HG03457 (cell line): Measurements from ENCODE around the gene MFRP.

ENCODE experiments used
- ATAC-seq: cut with Tn5 transposase; IDR thresholded peaks from one replicate; pipeline ENCODE4 v1.9.1; 2021; ENCODE audit warnings: moderate number of reproducible peaks; ENCODE audit not compliant: unreplicated experiment

The MFRP gene

DNA sequence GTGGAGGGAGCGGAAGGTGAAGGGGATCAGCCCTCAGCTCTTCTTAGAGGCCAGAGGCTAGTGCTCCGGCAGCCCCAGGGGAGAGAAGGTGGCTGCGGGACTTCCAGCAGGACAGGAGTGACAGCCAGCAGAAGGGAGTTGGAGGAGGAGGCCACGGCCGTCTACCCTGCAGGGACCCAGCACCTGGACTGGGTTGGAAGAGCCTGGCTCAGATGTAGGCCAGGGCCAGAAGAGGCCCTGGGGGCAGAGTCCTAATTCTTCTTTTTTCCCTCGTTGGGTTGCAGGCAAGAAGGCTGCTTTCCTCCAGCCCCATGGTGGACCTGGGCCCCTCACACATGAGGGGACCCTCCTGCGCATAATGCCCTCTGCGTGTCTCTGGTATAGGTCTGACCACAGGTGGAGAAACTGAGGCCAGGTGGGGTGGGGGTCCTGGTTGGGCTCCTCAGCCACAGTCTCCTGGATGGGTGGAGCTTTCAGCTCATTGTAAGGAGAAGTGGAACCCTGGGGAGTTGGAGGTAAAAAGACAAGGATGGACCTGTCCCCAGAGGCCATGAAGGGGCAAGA lies 27.3 kb downstream of the MFRP start:
- no peak for ATAC-seq

DNA sequence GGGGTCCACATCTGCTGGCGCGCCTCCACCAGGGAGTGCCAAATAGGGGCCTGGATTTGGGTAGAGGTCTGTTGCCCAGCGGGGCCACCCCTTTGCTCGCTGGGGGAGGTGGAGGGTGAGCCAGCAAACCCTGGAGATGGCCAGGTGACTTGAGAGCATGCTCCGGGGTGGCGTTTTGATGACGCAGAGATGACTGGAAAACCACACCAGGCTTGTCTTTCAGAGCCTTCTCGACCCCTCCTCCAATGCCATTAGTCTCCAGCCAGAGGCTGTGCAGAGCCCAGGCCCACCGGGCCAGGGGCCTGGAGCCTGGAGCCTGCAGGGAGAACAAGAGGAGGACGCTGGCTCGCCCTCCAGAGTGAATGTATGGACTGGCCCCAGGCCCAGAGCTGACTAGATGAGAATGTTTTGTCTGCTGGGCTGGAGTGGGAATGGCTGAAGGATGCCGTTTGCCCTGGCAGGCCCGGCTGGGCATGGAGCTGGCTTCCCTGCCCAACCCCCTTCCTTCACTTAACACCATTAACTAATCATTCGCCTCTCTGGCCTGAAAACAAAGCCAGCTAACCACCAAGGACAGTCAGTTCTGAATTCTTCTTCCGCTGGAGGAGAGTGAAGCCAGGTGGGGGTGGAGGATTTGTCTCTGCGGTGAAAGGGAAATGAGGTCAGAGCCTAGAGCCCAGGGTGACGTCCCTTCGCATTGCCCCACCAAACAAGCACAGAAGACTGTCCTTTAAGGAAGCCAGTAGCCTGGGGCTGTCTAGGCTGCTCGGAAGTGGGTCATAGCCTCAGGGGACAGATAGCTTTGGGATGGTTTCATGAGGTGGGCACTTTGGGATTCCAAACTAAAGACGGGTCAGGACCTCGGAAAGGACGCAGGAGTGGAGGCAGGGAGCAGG lies 28.0 kb downstream of the MFRP start:
- ATAC-seq = no peak

DNA sequence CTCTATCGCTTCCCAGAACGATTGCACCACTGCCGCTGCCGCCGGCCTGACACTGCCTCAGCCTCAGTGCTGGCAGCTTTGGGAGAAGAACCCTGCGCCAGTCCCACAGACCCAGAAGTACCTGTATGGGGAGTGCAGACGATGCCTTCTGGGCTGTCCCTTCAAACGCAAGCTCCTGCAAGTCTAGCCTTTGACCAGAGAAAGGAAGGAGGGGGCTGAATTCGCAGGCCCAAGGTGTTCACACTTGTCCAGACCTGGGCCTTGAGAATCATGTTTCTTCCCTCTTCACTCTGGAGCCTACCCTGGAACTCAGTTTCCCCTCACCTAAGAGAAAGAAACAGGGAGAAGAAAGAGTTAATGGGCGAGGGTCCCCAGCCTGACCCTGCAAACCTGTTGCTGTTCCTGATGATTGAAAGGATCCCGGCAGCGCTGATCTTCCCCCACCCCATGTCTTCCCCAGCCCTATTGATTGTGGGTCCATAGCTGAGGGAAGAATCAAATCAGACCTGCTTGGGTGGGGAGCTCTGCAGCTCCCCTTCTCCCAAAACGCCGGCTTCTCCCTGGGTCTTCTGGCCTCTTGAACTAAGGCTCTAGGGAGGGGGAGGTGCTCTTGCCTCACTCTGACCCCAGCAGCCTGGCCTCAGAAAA lies 28.8 kb downstream of the MFRP start:
- ATAC-seq = no peak

DNA sequence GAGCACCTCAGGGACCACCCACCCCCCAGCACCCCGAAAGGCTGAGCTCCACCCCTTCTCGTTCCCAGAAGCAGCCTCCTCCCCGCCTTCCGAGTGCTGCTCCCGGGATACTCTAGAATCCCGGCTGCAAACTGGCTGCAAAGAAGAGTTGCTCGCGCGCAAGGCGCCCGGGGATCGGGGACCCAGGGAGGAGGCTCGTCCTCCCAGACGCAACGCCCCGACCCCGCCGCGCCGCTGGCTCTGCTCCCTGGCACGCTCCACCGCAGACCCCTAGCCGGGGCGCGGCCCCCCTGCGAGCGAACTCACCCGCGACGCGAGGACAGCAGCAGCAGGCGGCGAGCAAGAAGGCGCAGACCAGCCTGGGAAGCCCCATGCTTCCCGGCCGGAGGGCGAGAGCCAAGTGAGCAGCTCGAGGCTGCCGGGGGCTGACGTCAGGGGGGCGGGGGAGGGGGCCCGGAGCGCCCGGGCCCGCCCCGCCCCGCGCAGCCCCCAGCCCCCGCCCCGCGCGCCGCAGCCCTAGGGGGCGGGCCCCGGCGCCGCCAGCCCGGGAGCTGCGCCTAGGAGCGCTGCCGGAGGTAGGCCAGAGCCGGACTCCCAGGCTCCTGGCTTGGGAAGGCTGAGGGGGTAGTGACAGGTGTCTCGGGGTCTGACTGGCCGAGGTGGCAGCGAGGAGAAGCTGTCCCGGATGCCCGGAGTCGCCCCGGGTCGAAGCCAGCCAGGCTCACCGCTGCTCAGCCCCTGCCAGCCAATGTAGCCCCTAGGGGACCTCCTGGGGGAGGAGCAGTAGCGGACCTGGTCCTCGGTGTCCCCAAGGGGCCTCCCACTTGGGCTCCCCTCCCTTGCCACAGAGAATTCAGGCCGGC lies 29.5 kb downstream of the MFRP start, which contains the start of gene MCAM:
Gene MCAM (minus strand): TSS at position 402 of the 863 bp plus-strand sequence. CDS start 29 bp downstream, at position 373.
- no peak for ATAC-seq

DNA sequence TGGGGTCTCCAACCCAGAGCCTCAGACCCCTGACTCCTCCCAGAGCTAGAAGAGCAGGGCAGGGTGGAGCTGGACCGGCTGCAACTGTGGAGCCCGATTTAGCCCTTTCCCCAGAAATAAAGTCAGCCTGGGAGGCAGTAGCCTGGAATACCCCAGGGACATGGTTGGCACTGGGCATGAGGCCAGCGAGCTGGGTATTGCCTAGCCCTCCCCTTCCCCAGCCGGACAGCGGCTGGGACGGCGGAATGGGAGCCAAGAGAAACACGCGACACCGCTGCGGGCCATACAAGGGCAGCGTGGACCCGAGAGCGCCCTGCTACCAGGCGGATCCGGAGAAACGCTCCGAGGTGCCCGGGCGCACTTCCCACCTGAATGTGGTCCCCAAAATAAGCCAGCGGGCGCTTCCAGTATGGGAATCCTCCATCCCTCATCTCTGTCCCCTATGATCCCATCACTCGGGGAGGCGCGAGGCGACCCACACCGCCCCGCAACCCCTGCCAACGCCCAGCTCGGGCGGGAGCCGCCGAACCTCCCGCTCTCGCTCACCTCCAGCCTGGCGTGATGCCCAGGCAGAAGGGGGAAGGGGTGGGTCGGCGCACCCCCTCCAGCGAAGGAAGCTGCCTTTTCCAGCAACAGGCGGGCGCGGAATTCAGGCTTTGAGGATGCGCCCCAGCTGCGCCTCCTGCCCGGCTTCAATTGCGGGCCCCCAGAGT lies 30.3 kb downstream of the MFRP start:
- no peak for ATAC-seq

DNA sequence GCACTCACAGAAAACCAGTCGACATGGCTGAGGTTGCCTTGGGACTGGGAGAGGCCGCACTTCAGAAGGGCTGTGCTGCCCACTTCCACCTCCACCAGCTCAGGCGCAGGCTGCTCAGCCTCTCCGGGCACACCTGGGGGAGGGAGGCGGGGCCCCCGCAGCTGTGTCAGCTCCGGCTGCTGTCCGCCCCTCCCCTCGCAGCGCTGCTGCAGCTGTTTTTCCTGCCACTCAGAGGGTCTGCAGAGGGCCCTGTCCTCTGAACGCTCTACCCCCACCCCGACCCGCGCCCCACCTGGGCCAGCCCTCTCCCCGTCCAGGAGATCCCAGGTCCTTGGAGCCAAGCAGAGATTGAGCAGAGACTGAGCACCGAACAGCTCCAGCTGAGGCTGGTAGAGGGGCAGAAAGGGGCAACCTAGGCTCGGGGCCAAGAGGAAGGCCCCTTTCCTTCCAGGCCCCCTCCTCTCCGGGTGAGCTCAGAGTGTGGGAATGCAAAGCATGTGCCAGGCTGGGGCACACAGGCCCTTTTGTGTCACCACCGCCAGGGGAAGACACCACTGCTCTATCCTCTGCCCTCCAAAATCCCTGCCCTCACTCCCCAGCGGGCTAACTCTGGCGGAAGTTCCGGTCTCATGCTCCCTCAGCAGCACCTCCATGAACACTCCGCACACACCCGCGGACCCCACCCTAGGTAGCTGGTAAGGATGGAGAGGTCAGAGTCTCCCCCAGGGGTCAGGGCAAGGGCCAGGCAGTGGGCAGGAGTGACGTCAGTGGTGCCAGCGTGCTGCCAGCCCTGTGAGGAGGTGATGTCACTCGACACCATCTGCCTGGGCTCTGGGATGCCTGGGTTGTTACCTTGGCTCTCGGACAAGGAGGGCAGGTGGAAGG lies 31.1 kb downstream of the MFRP start:
- no peak for ATAC-seq

DNA sequence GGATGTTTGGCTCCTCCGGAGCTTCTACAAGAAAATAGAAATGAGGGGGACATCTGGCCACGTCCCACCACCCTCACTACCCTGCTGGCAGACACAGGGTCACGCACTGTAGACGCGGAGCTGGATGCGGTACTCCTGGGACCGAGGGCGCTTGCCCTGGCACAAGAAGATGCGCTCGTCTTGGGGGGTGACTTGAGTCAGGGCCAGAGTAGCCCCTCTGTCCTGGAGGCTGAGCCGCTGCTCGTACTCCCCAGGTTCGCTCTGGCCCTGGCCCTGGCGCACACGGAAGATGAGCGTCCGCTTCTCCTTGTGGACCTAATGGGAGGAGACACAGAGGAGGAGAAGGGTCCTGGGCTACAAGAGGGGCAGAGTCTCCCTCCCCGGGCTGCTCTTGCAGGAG lies 31.8 kb downstream of the MFRP start:
- no peak for ATAC-seq

DNA sequence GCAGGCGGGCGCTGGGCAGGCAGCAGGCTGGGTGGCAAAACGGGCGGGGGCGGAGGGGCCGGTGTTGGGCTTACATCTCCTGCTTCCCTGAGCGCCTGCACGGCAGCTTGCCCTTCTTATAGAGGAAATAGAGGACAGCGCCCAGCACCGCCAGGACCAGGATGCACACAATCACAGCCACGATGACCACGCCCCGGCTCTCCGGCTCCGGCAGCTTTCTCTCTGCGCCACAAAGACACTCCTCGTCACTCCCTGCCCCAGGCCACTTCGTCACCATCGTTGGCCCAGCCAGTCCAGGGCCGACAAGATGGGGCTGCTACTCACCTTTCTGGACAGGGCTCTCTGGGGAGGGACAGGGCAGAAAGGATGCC lies 35.8 kb downstream of the MFRP start:
- no peak for ATAC-seq

DNA sequence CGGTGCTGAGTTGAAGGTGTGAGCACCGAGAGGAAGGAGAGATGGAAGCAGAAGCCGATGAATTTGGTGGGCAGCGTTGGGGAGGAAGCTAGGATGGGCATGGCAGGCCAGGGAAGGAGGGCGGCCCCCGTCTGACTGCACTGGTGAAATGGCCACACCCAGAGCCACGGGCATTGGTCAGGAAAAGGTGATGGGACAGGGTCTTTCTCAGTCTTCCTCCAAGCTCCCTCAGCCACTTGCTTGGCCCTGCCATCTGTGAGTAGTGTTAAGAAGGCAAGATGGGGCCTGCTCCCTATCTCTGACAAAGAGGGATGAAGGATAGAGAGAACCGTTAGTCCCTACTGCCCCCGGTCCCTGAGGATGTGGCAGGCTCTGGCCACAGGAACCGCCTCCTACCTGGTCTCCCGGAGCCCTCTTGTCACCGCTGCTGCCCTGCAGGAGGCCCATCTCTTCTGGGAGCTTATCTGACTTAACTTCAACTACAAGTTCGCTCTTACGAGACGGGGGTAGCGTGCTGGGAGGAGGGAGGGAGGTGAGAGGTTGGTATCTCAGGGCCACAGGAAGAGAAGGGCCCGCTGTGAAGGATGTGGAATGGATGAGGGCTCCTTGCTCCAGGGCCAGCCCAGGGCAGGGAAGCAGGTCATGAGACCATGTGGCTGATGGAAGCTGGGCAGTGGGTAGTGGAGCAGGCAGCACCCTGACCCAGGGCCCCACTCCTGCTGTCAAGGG lies 36.4 kb downstream of the MFRP start:
- no peak for ATAC-seq

DNA sequence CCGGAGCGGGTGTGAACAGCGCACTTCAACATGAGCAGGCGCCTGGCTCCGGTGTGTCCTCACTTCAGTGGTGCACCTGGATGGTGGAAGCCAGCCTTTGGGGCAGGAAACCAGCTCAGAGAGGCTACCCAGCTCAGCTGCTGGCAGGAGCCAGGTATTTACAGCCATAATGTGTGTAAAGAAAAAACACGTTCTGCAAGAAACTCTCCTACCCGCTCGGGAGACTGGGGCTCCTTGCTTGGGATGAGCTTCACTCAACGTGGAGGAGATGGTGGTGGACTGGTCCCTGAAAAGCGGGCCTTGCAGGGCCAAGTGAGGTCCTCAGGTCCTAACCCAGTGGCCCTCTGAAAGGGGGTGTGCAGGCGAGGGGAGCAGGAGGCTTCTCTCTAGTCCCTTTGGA lies 37.1 kb downstream of the MFRP start:
- no peak for ATAC-seq

DNA sequence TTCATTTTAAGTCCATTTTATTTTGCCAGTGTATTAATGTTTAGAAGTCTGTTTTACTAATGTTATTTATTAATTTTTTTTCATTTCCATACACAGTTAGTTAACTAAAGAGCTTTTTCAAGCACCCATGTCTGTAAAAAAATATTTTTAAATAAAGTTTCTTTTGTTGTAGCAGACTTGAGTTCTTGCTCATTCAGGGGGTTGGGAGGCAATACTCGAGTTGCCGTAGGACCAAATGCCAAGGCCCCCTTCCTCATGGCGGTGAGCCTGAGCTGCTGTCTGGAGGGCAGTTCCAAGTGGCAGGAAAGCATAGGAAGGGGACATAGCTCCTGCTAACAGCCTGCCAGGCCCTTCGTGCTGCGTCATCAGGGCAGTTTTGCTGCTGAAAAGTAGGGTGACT lies 38.5 kb downstream of the MFRP start:
- no peak for ATAC-seq

DNA sequence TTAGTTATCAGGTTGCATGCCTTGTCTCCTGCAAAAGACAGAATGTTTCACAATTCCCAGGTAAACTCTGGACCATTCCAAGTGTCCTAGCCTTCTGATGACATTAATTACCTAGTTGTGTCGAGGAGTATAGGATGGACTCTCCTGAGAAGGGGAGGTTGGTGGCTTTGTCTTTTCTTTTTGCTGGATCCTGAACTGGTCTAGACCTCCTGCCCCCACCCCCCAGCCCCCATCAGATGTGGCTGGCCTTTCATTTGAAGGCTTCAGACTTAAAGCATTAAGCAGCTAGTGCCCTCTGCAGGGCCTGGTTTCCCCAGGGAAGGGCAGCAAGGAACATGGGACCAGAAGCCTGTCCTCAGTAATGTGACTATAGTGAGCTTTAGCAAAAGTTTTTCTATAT lies 39.3 kb downstream of the MFRP start:
- ATAC-seq = no peak

DNA sequence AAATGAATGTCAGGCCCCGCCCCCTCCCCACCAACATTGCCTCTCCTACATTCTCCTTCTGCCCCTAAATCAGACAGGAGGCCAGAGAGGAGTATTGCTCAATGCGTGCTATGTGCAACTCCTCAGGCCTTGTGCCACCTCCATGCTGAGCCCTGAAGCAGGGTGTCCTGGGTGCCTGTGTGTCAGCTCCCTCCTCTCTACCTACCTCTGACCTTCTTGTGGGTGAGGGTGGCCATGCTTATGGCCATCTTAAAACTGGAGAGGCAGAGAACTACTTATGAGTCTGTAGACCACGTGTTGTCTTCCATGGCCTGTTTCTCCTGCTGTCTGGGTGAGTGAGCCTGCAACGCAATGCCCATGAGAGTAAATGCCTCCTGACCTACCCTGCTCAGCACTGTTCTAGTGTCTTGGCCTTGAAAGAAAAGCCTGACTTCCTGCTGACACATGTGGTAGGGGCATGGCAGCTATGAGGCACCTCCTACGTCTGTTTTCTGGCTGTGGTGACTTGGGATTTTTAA lies 40.1 kb downstream of the MFRP start:
- no peak for ATAC-seq

DNA sequence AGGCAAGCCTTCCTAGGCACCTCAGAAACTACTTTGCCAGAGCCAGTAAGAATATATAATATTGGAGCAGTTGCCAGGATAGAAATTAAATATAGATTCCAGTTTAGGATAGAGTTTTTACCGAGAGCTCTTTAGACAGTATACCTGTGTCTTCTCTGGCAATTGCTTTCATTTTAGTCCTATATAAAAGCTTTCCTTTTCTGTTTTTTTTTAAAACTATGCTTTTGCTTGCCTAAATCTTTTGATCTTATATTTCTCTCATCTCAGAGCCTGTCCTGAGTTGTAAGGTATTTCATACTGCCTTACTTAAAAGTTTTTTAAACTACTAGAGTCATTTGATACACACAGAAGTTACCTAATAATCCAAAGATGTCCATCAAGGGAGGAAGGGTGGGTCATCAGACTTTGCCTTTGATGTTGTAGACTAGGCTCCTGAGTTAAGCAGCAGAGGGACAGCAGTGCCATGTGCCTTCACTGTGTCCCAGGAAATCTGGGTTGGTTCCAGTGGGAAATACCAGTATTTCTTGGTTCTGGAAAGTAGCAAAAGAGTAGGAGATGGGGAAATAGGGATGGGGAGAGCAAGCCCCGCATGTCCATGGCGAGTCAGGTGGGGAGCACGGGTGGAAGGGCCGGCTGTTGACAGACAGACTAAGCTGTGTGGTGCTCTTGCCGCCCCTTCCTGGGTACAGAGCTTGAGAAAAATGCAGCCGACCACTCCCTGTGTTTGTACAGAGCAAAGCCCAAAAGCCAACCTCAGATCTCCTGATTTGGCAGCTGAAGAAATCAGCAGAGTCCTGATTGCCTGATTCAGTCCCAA lies 40.7 kb downstream of the MFRP start:
- ATAC-seq = no peak

DNA sequence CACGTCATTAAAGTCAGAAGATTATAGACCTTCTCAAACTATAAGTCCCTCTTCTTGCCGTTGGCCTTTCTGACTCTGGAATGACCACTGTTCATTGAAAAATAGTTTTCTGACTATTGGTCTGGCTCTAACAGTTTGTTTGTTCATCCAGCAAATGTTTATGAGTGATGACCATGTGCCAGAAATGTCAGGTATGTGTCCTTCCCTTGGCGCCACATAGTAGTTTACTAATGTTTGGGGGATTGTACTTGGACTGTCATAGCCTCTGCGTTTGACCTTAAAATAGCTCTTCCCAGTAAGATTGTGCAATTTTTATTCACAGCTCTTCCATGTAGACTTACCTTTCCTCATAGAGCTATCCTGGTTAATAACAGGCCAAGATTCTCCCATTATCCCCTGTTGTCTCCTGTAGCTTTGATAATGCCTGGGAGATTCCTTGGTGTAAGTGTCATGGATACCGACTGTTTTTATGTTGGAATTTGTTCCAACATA lies 43.2 kb downstream of the MFRP start:
- no peak for ATAC-seq

DNA sequence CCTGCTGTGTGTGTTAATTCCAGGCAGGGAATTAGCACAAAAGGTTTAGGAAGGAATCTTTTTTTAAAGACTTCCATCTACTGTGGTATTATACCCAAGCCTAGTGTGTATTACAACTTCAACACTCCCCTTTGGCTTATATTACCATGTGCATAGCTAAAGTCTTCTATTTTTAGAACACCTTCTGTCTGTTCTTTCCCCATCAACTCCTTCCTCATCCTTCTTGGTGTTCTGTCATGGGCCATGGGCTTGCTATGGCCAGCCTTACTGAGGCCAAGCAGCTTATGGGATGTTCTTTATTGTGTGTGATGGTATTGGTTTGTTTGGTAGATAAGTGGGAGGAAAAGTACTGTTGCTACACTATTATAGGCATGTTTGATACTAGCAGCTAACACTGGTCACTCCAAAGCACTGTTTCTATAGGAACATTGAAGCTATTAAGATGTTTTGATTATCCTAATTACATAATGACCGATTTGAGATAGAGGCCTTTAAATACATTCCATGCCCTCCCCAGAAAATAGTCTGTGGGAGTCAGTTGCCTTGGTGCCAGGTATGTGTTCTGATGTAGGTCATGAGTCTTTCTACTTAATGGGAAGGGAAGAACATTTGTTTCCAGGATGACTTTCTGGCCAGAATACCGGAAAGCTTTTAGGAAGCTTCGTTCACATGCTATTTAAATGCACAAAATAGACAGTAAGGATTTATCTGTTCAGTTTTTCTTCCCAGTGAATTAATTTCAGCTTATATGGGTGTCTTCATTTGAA lies 46.1 kb downstream of the MFRP start:
- no peak for ATAC-seq

DNA sequence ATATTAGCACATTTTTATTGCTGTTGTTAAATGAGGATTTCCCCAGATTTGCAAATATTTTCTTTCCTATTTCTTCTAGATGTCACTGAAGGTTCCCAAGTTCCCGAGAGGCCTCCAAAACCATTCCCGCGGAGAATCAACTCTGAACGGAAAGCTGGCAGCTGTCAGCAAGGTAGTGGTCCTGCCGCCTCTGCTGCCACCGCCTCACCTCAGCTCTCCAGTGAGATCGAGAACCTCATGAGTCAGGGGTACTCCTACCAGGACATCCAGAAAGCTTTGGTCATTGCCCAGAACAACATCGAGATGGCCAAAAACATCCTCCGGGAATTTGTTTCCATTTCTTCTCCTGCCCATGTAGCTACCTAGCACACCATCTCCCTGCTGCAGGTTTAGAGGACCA lies 47.1 kb downstream of the MFRP start:
- no peak for ATAC-seq
